CD4-positive, alpha-beta T cell treated with Interleukin-4 for 1 hour (primary cell): ENCODE results near the gene AGER.
A peak's percentile ranks its signal among the peaks of the same experiment; 100 is the strongest.
"Not testable (repeated sequence)": the region's sequence is repeated elsewhere in the genome, so short reads cannot be mapped to it uniquely, and the experiment has no call there.

Experiments
- DNase-seq, 2 donors: peaks; one replicate each; pipeline ENCODE4 v3.0.0-alpha.2; 2020 to 2022

The AGER gene

GRCh38 chr6:32198345-32198696 lies 14.3 kb upstream of the AGER start:
- DNase-seq = no peak

GRCh38 chr6:32196682-32197616 lies 12.9 kb upstream of the AGER start:
- DNase-seq = peak in 1 of 2 donors; percentile 47

GRCh38 chr6:32195902-32196681 lies 12.0 kb upstream of the AGER start:
- peak; percentile 76 to 86 for DNase-seq

- DNase-seq = peak; percentile 100
Measured at GRCh38 chr6:32195652-32195901, 11.5 kb upstream of the AGER start.

GRCh38 chr6:32194825-32195651 lies 11.0 kb upstream of the AGER start:
- peak; percentile 27 to 54 for DNase-seq

GRCh38 chr6:32194388-32194787 lies 10.3 kb upstream of the AGER start:
- DNase-seq = no peak

- DNase-seq = not testable (repeated sequence)
Measured at GRCh38 chr6:32193096-32193495, 9.0 kb upstream of the AGER start.

- peak; percentile 59 to 69 for DNase-seq
Measured at GRCh38 chr6:32192608-32193039, 8.6 kb upstream of the AGER start, which contains the start of gene GPSM3. Gene GPSM3 (minus strand): TSS chr6:32192643. CDS start chr6:32192513, 130 bp downstream.

GRCh38 chr6:32191696-32192607 lies 7.9 kb upstream of the AGER start:
- DNase-seq = peak; percentile 46 to 64

GRCh38 chr6:32190911-32191677 lies 7.0 kb upstream of the AGER start:
- no peak for DNase-seq

GRCh38 chr6:32190054-32190851 lies 6.2 kb upstream of the AGER start, which contains the start of gene PBX2:
Gene PBX2 (minus strand): TSS chr6:32190202. CDS start chr6:32189915, 287 bp downstream.
- peak; percentile 93 to 94 for DNase-seq

- DNase-seq = no peak
Measured at GRCh38 chr6:32189742-32190053, 5.6 kb upstream of the AGER start.

GRCh38 chr6:32189069-32189741 lies 5.2 kb upstream of the AGER start:
- no peak for DNase-seq

- no peak for DNase-seq
Measured at GRCh38 chr6:32188381-32189068, 4.5 kb upstream of the AGER start.

GRCh38 chr6:32187725-32188380 lies 3.8 kb upstream of the AGER start:
- DNase-seq = not testable (repeated sequence)

- DNase-seq = no peak
Measured at GRCh38 chr6:32187009-32187709, 3.1 kb upstream of the AGER start.

GRCh38 chr6:32186151-32186840 lies 2.2 kb upstream of the AGER start:
- DNase-seq = not testable (repeated sequence)
